ENCODE measurements around the gene ARHGAP24. TPM values are rescaled to one million over a fixed set of nuclear protein-coding genes. Genes with fewer than 3 reads are reported as not detected.

ARHGAP24 gene
- total RNA-seq, 1 experiment from 2014 or later, result 2.1 TPM

GRCh38 chr4:85477534-85477933 lies 2.6 kb downstream of the ARHGAP24 start:
- Mint-ChIP-seq H3K27ac (no peak overlapping the region), H3K27me3 (ENCODE audit: low read depth) (peaks cover 7% of the 10 kb centered on the region), H3K4me1 (peaks cover 13% of the 10 kb centered on the region), H3K9me3 (no peaks in the 10 kb centered on the region), H3K4me3 (no peak overlapping the region), H3K36me3 (no peaks in the 10 kb centered on the region)
- POLR2A ChIA-PET, result no interaction called here
- ATAC-seq (no peak), DNase-seq (ENCODE audit: low spot score) (no peak)
- TF ChIP-seq ETV6 (CRISPR knock-in tag; IDR thresholded peaks at IDR 0.05), result no peak
- no peak for TF ChIP-seq ZNF232 (CRISPR knock-in tag; IDR thresholded peaks at IDR 0.05)
- TF ChIP-seq ATF2 (CRISPR knock-in tag; IDR thresholded peaks at IDR 0.05; ENCODE audit: borderline replicate concordance, low read depth), result no peak
- TF ChIP-seq AR (CRISPR knock-in tag; IDR thresholded peaks at IDR 0.05), result no peak
- TF ChIP-seq, protein P1, sequence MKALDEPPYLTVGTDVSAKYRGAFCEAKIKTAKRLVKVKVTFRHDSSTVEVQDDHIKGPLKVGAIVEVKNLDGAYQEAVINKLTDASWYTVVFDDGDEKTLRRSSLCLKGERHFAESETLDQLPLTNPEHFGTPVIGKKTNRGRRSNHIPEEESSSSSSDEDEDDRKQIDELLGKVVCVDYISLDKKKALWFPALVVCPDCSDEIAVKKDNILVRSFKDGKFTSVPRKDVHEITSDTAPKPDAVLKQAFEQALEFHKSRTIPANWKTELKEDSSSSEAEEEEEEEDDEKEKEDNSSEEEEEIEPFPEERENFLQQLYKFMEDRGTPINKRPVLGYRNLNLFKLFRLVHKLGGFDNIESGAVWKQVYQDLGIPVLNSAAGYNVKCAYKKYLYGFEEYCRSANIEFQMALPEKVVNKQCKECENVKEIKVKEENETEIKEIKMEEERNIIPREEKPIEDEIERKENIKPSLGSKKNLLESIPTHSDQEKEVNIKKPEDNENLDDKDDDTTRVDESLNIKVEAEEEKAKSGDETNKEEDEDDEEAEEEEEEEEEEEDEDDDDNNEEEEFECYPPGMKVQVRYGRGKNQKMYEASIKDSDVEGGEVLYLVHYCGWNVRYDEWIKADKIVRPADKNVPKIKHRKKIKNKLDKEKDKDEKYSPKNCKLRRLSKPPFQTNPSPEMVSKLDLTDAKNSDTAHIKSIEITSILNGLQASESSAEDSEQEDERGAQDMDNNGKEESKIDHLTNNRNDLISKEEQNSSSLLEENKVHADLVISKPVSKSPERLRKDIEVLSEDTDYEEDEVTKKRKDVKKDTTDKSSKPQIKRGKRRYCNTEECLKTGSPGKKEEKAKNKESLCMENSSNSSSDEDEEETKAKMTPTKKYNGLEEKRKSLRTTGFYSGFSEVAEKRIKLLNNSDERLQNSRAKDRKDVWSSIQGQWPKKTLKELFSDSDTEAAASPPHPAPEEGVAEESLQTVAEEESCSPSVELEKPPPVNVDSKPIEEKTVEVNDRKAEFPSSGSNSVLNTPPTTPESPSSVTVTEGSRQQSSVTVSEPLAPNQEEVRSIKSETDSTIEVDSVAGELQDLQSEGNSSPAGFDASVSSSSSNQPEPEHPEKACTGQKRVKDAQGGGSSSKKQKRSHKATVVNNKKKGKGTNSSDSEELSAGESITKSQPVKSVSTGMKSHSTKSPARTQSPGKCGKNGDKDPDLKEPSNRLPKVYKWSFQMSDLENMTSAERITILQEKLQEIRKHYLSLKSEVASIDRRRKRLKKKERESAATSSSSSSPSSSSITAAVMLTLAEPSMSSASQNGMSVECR (CRISPR knock-in tag; IDR thresholded peaks at IDR 0.05; ENCODE audit: borderline replicate concordance), result no peak
- TF ChIP-seq ZNF138 (CRISPR knock-in tag; conservative IDR thresholded peaks at IDR 0.05), result no peak
- no peak for TF ChIP-seq NFATC4 (CRISPR knock-in tag; IDR thresholded peaks at IDR 0.05)
- TF ChIP-seq, protein P2, sequence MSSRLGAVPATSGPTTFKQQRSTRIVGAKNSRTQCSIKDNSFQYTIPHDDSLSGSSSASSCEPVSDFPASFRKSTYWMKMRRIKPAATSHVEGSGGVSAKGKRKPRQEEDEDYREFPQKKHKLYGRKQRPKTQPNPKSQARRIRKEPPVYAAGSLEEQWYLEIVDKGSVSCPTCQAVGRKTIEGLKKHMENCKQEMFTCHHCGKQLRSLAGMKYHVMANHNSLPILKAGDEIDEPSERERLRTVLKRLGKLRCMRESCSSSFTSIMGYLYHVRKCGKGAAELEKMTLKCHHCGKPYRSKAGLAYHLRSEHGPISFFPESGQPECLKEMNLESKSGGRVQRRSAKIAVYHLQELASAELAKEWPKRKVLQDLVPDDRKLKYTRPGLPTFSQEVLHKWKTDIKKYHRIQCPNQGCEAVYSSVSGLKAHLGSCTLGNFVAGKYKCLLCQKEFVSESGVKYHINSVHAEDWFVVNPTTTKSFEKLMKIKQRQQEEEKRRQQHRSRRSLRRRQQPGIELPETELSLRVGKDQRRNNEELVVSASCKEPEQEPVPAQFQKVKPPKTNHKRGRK (CRISPR knock-in tag; IDR thresholded peaks at IDR 0.05; ENCODE audit: borderline replicate concordance), result no peak
- TF ChIP-seq CREM (CRISPR knock-in tag; IDR thresholded peaks at IDR 0.05), result no peak
- TF ChIP-seq ZNF121 (CRISPR knock-in tag; IDR thresholded peaks at IDR 0.05), result no peak
- no peak for TF ChIP-seq TCF7 (CRISPR knock-in tag; IDR thresholded peaks at IDR 0.05; ENCODE audit: low read depth)
- TF ChIP-seq ZNF219 (CRISPR knock-in tag; IDR thresholded peaks at IDR 0.05; ENCODE audit: borderline replicate concordance), result no peak
- TF ChIP-seq IRF1 (CRISPR knock-in tag; IDR thresholded peaks at IDR 0.05), result no peak
- CTCF ChIA-PET, result no interaction called here

DNA sequence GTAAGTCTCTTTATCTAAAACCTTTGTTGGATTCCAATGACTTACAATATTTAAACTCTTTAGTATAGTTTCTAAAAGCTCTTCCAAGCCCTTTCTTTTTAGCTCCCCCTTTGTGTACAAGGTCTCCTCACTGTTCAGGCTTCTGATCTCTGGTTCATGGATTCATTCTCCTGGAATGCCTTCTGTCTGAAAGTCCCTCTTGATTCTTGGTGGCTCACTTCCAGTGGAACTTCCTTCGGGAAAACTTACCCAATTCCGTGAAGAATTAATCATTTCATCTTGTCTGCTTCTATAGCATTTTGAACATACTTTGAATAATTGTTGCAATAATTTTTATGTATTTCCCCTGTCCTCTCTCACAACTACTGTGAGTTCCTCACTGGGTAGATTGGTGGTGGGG lies 3.6 kb downstream of the ARHGAP24 start:
- DNase-seq (ENCODE audit: low spot score) (no peak), ATAC-seq (no peak)
- ChIA-PET CTCF (no interaction called here), POLR2A (no interaction called here)
- no peaks in the 10 kb centered on the region for H3K9me3 Mint-ChIP-seq
- H3K36me3 Mint-ChIP-seq, result no peaks in the 10 kb centered on the region
- no peak overlapping the region for H3K4me3 Mint-ChIP-seq
- H3K27ac Mint-ChIP-seq, result no peak overlapping the region
- H3K27me3 Mint-ChIP-seq (ENCODE audit: low read depth), result peaks cover 7% of the 10 kb centered on the region
- peaks cover 14% of the 10 kb centered on the region for H3K4me1 Mint-ChIP-seq
- TF ChIP-seq GRHL2 (CRISPR knock-in tag; IDR thresholded peaks at IDR 0.05; ENCODE audit: insufficient replicate concordance, severe bottlenecking) (no peak), CBFB (CRISPR knock-in tag; IDR thresholded peaks at IDR 0.05; ENCODE audit: low read depth) (no peak), SMAD3 (CRISPR knock-in tag; IDR thresholded peaks at IDR 0.05; ENCODE audit: borderline replicate concordance) (no peak), ETV6 (CRISPR knock-in tag; IDR thresholded peaks at IDR 0.05) (no peak), ZNF396 (CRISPR knock-in tag; IDR thresholded peaks at IDR 0.05; ENCODE audit: borderline replicate concordance) (no peak), ZNF232 (CRISPR knock-in tag; IDR thresholded peaks at IDR 0.05) (no peak), ZBTB43 (CRISPR knock-in tag; IDR thresholded peaks at IDR 0.05) (no peak), NR1H2 (CRISPR knock-in tag; IDR thresholded peaks at IDR 0.05) (no peak), ZNF219 (CRISPR knock-in tag; IDR thresholded peaks at IDR 0.05; ENCODE audit: borderline replicate concordance) (no peak)
- TF ChIP-seq, protein P3, sequence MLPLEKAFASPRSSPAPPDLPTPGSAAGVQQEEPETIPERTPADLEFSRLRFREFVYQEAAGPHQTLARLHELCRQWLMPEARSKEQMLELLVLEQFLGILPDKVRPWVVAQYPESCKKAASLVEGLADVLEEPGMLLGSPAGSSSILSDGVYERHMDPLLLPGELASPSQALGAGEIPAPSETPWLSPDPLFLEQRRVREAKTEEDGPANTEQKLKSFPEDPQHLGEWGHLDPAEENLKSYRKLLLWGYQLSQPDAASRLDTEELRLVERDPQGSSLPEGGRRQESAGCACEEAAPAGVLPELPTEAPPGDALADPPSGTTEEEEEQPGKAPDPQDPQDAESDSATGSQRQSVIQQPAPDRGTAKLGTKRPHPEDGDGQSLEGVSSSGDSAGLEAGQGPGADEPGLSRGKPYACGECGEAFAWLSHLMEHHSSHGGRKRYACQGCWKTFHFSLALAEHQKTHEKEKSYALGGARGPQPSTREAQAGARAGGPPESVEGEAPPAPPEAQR (CRISPR knock-in tag; IDR thresholded peaks at IDR 0.05), result no peak
